HG02610 (cell line): ENCODE measurements around the gene PTH2.

Source experiments
- ATAC-seq: cut with Tn5 transposase; IDR thresholded peaks from one replicate; pipeline ENCODE4 v1.9.1; 2021; ENCODE audit warnings: mild to moderate bottlenecking, moderate library complexity; ENCODE audit not compliant: unreplicated experiment

PTH2 gene

DNA sequence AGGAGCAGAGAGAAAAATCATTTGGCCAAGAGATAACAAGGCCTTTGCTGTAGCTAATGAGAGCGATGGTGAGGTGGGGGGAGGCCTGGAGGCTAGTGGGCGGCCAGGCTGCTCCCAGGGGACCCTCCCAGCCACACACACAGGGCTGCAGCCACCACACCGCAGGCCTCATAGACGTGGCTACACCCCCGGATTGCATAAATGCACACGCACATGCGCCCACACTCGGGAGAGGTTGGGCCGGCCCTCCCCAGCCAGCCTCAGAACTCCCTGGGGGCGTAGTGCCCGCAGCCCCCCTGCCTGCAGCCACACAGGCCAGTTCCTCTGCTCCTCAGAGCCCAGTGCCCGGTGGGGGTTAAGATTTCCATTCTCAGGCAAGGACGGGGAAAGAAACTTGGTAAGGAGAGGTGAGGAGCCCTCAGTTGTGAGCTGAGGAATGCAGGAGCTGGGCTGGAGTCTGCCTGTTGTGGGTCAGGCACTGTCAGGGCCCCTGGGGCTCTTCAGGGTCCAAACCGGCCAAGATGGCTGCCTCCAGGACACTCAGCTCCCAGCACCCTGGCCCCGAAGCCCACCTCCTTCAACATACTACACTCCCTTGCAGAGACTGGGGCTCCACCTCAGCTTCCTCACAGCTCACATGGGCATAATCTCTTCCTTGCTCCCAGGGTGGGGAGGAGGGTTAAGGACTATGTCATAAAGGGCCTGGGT lies 8.0 kb downstream of the PTH2 start:
- no peak for ATAC-seq

DNA sequence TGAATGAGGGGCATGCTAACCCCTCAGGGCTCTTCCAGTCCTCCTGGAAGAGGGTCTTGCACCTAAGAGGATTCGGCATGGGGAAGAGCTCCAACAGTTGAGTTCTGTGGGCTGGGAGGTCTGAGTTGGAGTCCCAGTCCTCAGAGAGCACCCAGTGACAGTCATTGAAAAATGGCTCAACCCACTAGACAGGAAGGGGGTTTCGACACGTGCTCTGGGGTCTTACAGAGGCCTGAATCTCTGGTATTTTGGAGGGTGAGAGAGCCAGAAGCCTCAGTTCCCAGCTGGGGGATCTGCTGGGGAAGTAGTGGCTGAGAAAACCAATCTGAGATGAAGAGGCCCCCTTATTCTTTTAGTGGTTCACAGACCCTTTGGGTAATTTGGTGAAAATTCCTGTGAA lies 9.0 kb downstream of the PTH2 start:
- ATAC-seq, result no peak

DNA sequence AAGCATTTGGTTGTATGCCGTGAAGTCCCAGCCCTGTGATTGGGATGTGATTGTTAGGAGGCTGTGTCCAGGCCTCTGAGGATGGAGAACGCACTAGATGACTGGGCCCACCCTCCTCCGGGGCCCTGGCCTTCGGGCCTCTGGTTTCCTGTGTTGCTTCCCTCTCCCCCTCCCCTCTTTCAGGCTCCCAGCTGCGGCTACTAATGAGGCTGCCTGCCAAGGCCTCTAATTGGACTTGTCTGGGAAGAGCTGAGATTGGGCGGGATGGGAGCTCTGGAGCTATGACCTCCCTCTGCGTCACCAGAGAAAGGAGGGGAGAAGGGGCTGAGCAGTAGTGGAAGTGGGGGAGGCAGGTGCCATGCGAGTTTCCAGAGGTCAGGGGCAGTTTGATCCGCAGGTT lies 9.9 kb downstream of the PTH2 start:
- ATAC-seq, result no peak

DNA sequence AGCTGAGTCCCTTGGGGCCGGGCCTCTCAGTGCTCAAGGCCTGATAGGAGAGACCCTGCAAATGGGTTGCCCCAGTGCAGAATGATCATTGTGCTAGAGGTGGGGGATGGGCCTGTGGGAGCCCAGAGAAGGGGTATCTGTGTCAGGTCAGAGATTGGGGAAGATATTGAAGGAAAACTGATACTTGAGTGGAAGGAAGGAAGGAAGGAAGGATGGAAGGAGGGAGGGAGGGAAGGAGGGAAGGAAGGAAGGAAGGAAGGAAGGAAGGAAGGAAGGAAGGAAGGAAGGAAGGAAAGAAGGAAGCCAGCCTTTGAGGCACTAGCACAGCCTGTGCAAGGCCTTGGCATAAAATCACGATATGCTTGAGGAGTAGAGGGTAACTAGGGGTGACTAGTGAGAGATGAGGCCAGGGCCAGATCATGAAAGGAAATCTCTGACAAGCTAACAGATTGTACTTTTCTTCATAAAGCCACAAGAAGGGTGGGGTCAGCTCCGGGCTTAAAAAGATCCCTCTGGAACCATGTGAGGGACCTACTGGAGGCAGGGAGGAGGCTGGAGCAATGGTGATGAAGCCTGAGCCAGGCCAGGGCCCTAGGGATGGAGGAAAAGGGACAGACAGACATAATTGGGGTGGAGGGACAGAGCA lies 11.4 kb downstream of the PTH2 start:
- no peak for ATAC-seq

DNA sequence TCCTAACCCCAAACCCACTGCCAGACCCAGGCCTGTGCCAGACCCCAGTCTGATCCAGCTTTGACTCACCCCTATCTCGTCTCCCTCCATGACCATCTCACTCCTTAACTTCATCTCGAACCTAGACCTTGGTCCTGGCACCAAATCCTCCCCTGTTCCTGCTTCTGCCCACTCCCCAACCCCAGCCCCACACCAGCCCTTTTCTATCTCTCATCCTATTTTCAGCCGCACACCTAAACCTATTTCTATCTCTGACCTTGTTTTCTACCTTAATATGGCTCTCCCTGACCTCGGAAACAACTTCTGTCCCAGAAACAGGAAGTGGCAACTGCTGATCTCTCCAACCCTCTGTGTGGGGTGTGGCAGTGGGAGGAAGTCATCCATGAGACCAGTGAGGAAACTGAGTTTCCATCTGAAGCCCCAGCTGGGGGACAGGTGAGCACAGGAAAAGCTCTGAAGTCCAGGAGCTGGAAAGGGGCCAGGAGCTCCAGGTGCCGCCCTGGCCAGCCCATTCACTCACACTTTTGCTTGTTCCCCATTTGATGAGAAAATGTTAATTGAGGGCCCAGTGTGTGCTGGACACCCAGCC lies 13.7 kb downstream of the PTH2 start:
- ATAC-seq, result no peak

DNA sequence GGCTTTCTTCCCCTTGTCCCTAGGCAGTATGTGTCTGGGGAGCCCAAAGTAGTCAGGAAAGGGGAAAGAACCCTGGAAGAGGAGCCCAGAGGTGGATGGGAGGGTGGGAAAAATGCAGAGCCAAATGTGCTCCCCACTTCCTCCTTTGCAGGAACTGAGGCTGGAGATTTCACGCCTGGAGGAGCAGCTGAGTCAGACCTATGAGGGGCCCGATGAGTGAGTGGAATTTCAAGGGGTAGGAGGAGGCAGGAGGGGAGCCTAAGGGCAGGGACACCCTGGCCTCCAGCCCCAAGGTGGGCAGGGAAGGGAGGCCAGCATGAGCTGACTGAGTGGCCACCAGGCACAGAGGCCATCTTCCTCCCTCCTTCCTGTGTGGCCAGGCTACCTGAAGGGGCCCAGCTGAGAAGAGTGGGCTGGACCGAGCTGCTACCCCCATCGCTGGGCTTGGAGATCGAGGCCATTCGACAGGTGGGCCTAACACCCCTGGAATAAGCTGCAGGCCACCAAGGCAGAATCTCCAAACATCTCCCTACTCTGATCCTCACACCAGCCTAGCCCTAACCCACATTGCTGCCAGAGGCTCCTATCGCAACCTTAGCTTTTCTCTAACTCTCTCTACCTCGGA lies 14.3 kb downstream of the PTH2 start:
- no peak for ATAC-seq

DNA sequence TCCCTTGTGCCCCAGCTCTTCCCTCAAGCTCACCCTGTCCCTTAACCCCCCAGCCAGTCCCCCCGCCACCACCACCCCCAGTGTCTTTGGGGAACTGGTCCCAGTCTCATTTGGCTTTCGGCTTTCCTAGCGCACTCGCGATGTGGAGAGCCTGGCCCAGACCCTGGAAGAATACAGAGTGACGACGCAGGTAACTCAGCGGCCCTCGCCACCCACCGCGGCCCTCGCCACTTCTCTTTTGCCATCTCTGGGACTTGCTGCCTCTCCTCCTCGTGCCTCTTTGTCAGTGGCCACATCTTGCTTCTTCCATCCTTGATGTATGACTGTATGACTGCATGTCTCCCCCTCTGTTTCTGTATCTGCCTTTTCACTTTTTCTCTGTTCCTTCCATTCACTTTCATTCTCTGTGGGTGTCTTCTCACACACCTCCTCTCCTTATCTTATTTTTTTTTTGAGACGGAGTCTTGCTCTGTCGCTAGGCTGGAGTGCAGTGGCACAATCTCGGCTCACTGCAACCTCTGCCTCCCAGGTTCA lies 15.7 kb downstream of the PTH2 start:
- no peak for ATAC-seq

DNA sequence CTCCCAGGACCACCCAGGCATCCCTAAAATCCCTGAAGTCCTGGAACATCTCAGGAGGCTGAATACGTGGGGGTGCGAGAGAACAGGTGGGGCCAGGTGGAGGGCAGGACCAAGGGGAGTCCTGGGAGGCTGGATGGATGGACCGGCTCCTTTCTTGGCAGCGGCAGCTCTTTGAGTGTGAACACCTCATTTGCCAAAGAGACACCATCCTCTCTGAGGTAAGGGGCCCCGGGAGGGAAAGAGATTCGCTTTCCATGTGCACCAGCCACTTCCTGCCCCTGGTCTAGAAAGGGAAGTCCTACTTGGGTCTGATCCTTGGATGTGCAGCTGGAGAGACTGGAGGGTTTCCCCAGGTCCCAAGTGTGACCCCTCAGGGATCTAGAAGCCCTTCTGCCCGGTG lies 16.2 kb downstream of the PTH2 start:
- ATAC-seq, result no peak

DNA sequence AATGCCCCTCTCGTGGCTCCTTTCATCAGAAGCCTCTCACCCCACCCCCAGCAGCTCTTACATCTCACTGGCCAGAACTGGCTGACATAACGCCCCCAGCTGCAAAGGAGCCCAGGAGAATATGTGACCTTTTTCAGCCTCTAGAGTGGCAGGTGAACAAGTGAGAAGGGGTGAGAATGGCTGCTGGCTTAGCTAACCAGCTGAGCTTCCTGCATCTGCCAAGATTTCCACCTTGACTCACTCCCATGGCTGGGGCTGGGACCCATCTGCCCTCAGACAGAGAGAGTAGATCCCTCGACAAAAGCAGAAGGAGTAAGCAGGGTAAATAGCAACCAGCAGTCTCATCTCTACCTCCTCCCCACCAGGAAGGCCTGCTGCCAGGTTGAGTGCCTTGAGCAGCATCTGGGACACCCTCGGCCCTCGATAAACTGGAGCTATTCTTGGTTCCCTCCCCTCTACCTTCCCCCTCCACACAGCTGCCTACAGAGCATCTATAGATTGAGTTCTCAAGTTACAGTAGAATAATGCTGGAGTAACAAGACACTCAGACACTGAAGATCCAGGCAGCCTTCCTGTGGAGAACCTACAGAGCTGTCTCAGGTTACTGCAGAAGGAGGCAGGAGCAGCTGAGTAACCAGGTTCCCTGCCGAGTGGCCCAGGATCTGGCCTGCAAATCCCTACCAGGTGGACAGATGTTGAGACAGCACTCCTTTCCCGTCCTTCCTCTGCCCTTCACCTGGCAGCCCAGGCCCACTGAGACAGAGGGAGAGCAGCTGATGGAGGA lies 19.6 kb downstream of the PTH2 start:
- no peak for ATAC-seq

DNA sequence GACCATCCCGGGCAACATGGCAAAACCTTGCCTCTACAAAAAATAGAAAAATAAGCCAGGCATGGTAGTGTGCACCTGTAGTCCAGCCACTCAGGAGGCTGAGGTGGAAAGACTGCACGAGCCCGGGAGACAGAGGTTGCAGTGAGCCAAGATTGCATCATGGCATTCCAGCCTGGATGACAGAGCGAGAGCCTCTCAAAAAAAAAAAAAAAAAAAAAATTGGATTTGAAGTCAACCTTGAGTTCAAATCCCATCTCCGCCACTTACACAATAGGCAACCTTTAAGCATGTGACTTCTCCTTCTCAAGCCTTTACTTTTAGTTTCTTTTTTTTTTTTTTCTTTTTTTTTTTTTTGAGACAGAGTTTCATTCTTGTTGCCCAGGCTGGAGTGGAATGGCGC lies 23.2 kb downstream of the PTH2 start:
- ATAC-seq, result no peak

DNA sequence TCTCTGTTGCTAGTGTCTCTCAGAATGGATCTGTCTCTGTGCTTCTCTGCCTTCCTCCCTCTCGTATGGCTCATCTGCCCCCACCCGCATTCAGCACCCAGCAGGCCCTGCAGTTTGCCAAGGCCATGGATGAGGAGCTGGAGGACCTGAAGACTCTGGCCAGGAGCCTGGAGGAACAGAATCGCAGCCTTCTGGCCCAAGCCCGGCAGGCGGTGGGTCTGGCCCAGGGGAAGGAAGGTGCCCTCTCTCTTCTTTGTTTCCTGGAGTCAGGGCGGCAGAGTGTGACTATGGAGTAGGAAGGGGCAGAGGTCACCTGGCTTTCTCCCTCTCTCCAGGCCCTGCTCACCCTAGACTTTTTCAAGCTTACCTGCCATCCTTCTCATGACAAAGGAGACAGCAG lies 24.3 kb downstream of the PTH2 start:
- ATAC-seq, result no peak

DNA sequence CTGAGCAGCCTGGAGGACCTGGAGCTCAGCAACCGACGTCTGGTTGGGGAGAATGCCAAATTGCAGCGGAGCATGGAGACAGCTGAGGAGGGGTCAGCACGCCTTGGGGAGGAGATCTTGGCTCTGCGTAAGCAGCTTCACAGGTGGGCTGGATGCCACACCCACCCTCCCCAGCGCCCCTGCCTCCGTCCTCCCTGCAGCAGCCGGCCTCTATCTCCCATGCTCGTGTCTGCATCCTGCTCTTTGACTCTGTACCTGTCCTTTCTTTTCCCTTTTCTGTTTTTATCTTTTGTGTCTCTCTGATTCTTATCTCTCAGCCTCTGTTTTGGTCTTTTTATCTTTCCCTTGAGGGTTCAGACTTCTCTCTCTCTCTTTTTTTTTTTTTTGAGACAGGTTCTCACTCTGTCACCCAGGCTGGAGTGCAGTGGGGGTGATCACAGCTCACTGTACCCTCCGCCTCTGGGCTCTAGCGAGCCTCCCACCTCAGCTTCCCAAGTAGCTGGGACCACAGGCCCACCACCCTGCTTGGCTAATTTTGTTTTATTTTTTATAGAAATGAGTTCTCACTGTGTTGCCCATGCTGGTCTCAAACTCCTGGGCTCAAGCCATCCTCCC lies 25.1 kb downstream of the PTH2 start:
- no peak for ATAC-seq

DNA sequence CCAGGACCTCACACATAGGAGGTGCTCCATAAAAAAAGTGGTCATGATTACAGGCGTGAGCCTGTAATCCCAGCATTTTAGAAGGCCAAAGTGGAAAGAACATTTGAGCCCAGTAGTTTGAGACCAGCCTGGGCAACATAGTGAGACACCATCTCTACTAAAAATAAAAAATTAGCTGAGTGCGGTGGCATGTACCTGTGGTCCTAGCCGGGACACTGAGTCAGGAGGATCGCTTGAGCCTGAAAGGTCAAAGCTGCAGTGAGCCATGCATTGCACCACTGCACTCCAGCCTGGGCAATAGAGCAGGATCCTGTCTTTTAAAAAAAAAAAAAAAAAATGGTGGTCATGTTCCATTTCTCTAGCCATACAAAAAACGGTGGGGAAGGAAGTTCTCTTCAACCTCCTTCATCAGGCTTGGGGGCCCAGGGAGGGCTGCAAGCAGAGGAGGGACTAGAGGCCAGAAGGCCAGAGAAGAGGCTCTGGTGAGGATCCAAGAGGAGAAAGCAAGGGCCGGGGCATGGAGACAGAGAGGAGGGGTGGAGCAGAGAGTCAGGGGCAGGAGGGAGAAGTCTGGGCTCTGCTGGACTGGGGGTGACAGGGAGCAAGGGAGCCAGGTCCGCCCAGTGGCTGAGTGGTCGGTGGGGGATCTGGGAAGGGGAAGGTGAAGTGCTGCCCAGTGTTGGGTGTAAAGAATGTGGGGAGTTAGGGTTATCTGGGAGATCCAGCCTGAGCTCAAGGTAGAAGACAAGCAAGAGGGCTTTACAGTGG lies 26.3 kb downstream of the PTH2 start:
- no peak for ATAC-seq

DNA sequence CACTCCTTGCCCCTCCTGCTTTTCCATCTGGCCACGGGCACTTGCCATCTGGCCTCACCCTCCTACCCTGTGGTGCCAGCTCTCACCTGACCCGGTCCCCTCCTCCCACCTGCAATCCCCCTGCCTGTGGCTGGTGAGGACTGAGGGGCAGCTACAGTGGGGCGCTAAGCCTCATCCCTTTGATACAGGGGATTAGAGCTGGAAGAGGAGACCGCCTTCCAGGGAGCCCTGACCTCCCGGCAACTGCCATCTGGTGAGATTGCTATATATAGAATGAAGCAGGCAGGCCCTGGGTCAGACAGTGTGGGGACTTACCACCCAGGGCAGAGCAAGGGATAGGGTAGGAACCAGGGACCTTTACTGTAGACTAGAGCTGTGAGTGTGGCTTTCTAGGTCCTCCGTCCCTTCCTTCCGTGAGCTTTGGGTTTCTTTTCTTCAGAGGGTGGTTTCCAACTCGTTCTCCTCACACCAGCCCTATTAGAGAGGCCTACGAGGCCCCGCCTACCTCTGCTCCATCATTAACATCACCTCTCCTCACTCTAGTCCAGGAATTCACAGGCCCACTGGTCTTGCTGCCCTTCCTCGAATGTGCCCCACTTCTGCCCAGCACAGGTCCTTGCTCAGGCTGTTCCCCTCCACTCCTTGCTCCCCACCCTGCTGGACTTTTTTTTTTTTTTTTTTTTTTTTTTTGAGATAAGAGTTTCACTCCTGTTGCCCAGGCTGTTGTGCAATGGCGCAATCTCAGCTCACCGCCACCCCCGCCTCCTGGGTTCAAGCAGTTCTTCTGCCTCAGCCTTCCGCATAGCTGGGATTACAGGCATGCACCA lies 27.4 kb downstream of the PTH2 start:
- no peak for ATAC-seq

DNA sequence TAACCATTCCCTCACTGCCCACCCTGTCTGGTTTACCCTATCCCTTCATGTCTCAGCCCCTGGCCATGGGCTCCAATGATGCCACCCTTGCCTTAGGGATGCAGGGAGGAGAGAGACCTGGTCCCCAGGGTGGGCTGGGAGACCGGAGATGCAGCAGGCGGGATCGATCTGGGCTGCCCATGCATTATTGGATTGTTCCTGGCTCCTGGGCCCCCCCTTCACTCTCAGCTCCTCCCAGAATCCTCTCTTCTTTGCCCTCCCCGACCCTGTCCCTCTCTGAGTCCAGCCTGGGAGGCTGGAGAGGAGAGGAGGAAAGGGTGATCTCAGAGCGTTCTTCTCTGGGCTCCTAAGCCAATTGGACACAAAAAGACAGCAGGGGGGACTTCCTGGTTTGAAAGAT lies 29.4 kb downstream of the PTH2 start:
- no peak for ATAC-seq

DNA sequence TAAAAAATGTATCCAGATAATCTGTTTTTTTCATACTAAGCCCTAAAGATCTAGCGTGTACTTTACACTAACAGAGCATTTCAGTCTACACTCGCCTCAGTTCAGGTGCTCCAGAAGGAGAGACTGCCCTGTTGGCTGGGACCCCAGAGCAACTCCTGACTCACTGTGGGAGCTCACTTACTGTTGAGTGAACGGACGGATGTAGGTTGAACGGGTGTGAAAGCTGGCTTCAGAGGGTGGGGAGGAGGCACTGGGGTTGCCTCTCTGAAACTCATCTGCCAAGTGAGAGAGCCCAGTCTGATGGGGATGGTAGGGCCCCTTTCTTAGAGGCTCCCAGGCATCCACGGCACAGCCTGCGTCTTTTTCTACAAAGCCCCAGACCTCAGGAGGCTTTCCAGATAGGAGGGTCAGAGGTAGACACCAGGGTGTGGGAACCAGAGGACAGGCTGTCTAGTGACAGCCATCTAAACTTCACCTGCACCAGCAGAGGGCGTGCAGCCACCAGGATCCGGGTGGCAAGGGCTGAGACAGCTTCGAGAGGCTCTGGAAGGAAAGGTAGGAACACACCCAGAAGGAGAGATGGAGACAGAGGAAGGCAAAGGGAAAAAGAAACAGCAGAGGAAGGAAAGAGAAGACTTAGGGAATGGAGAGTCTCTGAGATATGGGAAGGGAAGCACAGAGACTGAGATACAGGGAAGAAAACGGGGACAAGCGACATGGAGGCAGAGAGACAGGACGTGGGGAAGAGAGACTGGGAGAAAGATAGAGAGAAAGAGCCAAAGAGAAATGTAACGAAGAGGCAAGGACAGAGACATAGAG lies 31.5 kb downstream of the PTH2 start:
- ATAC-seq, result peak; percentile 62

DNA sequence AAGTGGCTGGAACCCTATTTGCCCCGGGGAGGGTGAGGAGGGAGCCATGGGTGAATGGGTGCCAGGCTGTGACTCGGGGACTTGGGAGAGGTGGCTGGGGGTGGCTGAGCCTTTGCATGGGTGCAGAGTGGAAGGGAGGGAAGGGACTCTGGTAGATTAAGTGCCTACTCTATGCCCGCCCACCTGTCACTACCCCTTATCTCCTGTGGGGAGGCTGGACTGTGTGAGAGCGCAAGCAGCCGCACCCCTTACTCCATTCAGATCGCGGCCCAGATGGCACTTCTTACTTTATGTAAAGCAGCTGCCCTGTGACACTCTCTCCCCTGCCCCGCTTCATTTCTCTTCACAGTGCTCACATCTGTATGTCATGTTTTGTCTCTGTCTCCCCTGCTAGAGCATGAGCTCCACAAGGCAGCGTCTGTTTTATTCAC lies 32.3 kb downstream of the PTH2 start:
- no peak for ATAC-seq
